ENCODE data around the gene AQP7.
"Not testable (repeated sequence)": the region's sequence is repeated elsewhere in the genome, so short reads cannot be mapped to it uniquely, and the experiment has no call there.

AQP7 gene

DNA sequence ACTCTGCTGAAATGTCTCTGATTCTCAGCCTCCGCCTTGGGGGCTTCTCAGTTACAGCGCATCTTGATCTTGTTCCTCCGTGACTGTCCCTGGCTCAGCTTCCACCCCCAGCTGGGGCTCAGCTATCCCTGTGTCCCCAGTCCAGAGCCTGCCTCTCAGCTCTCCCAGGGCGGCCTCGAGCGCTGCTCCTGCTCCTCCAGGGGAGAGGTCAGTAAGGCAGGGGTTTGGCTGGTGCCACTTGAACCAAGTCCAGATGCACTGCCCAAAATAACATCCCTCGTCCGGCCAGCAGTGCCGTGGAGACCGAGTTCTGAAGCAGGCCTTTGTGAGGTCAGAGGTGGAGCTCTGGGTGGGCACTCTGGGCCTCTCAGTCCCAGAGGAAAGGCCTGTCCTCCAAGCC is at the start of gene AQP7:
Gene AQP7 (minus strand): TSS at position 198 of the 400 bp plus-strand sequence. CDS start 1,306 bp downstream, outside the sequence.
- H3K9me3 ChIP-seq (ENCODE audit: control insufficient read depth, insufficient read depth, low read depth, low read length); H3K36me3 ChIP-seq (ENCODE audit: control insufficient read depth in 2 of 2, insufficient read depth in 1 of 2, low read length in 2 of 2); POLR2A ChIA-PET; H3K4me3 ChIP-seq (ENCODE audit: low read depth, low read length); H3K27ac ChIP-seq (ENCODE audit: extremely low read depth, low read depth, low read length); H3K4me1 ChIP-seq (ENCODE audit: control insufficient read depth, insufficient read depth, low read length): not testable (repeated sequence)
- CTCF ChIA-PET: interaction anchor here (0.6 to 4.4 kb wide), 12 partner anchors 9 to 1230 kb away, joined by 3 to 66 read pairs (median 8); partner anchors contain the start of genes AQP3 and NOL6

- ChIA-PET CTCF (interaction anchor here (0.6 to 14.8 kb wide), 11 partner anchors 8 to 77 kb away, joined by 3 to 176 read pairs (median 47); partner anchors contain the start of genes AQP7 and NOL6), POLR2A (no interaction called here)
- TF ChIP-seq ZNF548 (tag by site-specific recombination; IDR thresholded peaks at IDR 0.05): no peak
- TF ChIP-seq BCL11A (tag by site-specific recombination; IDR thresholded peaks at IDR 0.05; ENCODE audit: low read depth): no peak
- no peak for TF ChIP-seq ZBTB10 (tag by site-specific recombination; IDR thresholded peaks at IDR 0.05)
- TF ChIP-seq TCF7L2 (IDR thresholded peaks at IDR 0.05; ENCODE audit: borderline replicate concordance, low read depth, low read length): no peak
- TF ChIP-seq ZNF114 (tag by site-specific recombination; IDR thresholded peaks at IDR 0.05): no peak
- TF ChIP-seq ZNF184 (tag by site-specific recombination; IDR thresholded peaks at IDR 0.05): no peak
- no peak for TF ChIP-seq RBAK (tag by site-specific recombination; IDR thresholded peaks at IDR 0.05)
- TF ChIP-seq ZNF280C (tag by site-specific recombination; IDR thresholded peaks at IDR 0.05): no peak
- no peak for TF ChIP-seq ZNF791 (tag by site-specific recombination; IDR thresholded peaks at IDR 0.05)
- TF ChIP-seq ZNF776 (tag by site-specific recombination; IDR thresholded peaks at IDR 0.05; ENCODE audit: borderline replicate concordance): no peak
- Histone ChIP-seq H3K4me1 (ENCODE audit: control insufficient read depth, insufficient read depth, low read length) (no peaks in the 10 kb centered on the region; the same call in 1 of the 2 replicates), H3K9me3 (ENCODE audit: control insufficient read depth, insufficient read depth, low read depth, low read length) (no peaks in the 10 kb centered on the region), H3K36me3 (ENCODE audit: control insufficient read depth in 2 of 2, insufficient read depth in 1 of 2, low read length in 2 of 2) (no peaks in the 10 kb centered on the region), H3K4me3 (ENCODE audit: low read depth, low read length) (no peak overlapping the region), H3K27ac (ENCODE audit: extremely low read depth, low read depth, low read length) (no peak overlapping the region)
Measured at GRCh38 chr9:33450621-33451146, 48.3 kb upstream of the AQP7 start.

DNA sequence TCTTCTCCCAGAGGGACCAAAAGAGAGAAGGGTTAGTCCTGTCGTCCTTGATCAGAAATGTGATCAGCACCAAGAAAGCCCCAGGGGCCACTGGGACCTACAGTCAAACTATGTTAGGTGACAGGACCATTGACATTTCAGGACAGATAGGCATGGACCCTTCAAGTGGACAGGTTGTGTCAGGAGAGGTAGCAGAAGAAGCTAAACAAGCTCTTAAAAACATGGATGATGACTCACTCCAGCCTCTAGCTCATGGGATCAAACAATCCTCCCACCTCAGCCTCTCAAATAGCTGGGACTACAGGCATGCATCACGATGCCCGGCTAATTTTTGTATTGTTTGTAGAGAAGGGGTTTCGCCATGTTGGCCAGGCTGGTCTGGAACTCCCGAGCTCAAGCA is 47.3 kb upstream of the AQP7 start:
- no peaks in the 10 kb centered on the region for H3K36me3 ChIP-seq (ENCODE audit: control insufficient read depth in 2 of 2, insufficient read depth in 1 of 2, low read length in 2 of 2)
- no peaks in the 10 kb centered on the region for H3K9me3 ChIP-seq (ENCODE audit: control insufficient read depth, insufficient read depth, low read depth, low read length)
- ChIA-PET CTCF (interaction anchor here (0.8 to 14.8 kb wide), 6 partner anchors 13 to 76 kb away, joined by 3 to 176 read pairs (median 61); partner anchors contain the start of genes AQP7 and NOL6), POLR2A (interaction anchor here (1.4 kb wide), 1 partner anchor 24 kb away, joined by 15 read pairs; the partner anchor contains the start of gene NOL6)
- H3K27ac ChIP-seq (ENCODE audit: extremely low read depth, low read depth, low read length): no peak overlapping the region
- H3K4me1 ChIP-seq (ENCODE audit: control insufficient read depth, insufficient read depth, low read length): no peaks in the 10 kb centered on the region; the same call in 1 of the 2 replicates
- H3K4me3 ChIP-seq (ENCODE audit: low read depth, low read length): no peak overlapping the region
- no peak for TF ChIP-seq ZEB2 (tag by site-specific recombination; IDR thresholded peaks at IDR 0.05)
- TF ChIP-seq, protein P1, sequence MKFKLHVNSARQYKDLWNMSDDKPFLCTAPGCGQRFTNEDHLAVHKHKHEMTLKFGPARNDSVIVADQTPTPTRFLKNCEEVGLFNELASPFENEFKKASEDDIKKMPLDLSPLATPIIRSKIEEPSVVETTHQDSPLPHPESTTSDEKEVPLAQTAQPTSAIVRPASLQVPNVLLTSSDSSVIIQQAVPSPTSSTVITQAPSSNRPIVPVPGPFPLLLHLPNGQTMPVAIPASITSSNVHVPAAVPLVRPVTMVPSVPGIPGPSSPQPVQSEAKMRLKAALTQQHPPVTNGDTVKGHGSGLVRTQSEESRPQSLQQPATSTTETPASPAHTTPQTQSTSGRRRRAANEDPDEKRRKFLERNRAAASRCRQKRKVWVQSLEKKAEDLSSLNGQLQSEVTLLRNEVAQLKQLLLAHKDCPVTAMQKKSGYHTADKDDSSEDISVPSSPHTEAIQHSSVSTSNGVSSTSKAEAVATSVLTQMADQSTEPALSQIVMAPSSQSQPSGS (tag by site-specific recombination; IDR thresholded peaks at IDR 0.05; ENCODE audit: low read depth): no peak
- no peak for TF ChIP-seq ZNF626 (tag by site-specific recombination; IDR thresholded peaks at IDR 0.05)
- no peak for TF ChIP-seq ZNF148 (tag by site-specific recombination; IDR thresholded peaks at IDR 0.05; ENCODE audit: borderline replicate concordance)
- TF ChIP-seq ZBTB49 (tag by site-specific recombination; IDR thresholded peaks at IDR 0.05; ENCODE audit: low read depth): no peak
- TF ChIP-seq GLI2 (tag by site-specific recombination; IDR thresholded peaks at IDR 0.05; ENCODE audit: borderline replicate concordance, low read depth): no peak
- TF ChIP-seq, protein P2, sequence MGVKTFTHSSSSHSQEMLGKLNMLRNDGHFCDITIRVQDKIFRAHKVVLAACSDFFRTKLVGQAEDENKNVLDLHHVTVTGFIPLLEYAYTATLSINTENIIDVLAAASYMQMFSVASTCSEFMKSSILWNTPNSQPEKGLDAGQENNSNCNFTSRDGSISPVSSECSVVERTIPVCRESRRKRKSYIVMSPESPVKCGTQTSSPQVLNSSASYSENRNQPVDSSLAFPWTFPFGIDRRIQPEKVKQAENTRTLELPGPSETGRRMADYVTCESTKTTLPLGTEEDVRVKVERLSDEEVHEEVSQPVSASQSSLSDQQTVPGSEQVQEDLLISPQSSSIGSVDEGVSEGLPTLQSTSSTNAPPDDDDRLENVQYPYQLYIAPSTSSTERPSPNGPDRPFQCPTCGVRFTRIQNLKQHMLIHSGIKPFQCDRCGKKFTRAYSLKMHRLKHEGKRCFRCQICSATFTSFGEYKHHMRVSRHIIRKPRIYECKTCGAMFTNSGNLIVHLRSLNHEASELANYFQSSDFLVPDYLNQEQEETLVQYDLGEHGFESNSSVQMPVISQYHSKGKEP (tag by site-specific recombination; IDR thresholded peaks at IDR 0.05): no peak

Measured in HEK293 (cell line).